Neural cell (in vitro differentiated cells): ENCODE measurements around the gene CADPS2.

Experiments
- CTCF ChIP-seq: fragments of 450-650 bp; IDR thresholded peaks from 2 replicates; pipeline ENCODE4 v1.5.1; 2014; ENCODE audit warnings: antibody characterized with exemption, mild to moderate bottlenecking, moderate library complexity; ENCODE audit not compliant: poor library complexity, severe bottlenecking
- EP300 ChIP-seq: fragments of 450-650 bp; conservative IDR thresholded peaks from 2 replicates; pipeline ENCODE4 v1.6.1; 2014; ENCODE audit warnings: antibody characterized with exemption, mild to moderate bottlenecking, moderate library complexity; ENCODE audit not compliant: poor library complexity, severe bottlenecking
- EZH2 ChIP-seq: fragments of 200-600, 300-800 bp; shearing (Covaris generic), sonication (generic); IDR thresholded peaks from 2 replicates; pipeline ENCODE4 v1.6.1; 2014; ENCODE audit warnings: antibody characterized with exemption, low read length, borderline replicate concordance, mild to moderate bottlenecking; ENCODE audit not compliant: insufficient read depth, poor library complexity, severe bottlenecking
- MXI1 ChIP-seq: fragments of 450-650 bp; conservative IDR thresholded peaks from 2 replicates; pipeline ENCODE4 v1.6.1; 2014; ENCODE audit warnings: antibody characterized with exemption, mild to moderate bottlenecking; ENCODE audit not compliant: poor library complexity, severe bottlenecking
- POLR2AphosphoS5 ChIP-seq: IDR thresholded peaks from 2 replicates; pipeline ENCODE4 v1.6.1; 2012
- RAD21 ChIP-seq: fragments of 450-650 bp; conservative IDR thresholded peaks from 2 replicates; pipeline ENCODE4 v1.6.1; 2014; ENCODE audit warnings: antibody characterized with exemption, mild to moderate bottlenecking, moderate library complexity
- TAF1 ChIP-seq: IDR thresholded peaks from 2 replicates; pipeline ENCODE4 v1.6.1; 2012; ENCODE audit warnings: low read depth

GRCh38 chr7:122756860-122757259 lies 129.4 kb downstream of the CADPS2 start:
- TF ChIP-seq CTCF (no peak), RAD21 (no peak), POLR2AphosphoS5 (no peak), EP300 (no peak), EZH2 (no peak), TAF1 (no peak), MXI1 (no peak)
